DMS79 (cell line): Measurements from ENCODE around the gene HDAC4.

ENCODE experiments used
- DNase-seq: peaks from one replicate; lab custom pipeline; 2025; lab: John Stamatoyannopoulos, UW

Gene HDAC4

GRCh38 chr2:239166201-239166834, 234.5 kb downstream of the HDAC4 start:
- DNase-seq: no peak

DNA sequence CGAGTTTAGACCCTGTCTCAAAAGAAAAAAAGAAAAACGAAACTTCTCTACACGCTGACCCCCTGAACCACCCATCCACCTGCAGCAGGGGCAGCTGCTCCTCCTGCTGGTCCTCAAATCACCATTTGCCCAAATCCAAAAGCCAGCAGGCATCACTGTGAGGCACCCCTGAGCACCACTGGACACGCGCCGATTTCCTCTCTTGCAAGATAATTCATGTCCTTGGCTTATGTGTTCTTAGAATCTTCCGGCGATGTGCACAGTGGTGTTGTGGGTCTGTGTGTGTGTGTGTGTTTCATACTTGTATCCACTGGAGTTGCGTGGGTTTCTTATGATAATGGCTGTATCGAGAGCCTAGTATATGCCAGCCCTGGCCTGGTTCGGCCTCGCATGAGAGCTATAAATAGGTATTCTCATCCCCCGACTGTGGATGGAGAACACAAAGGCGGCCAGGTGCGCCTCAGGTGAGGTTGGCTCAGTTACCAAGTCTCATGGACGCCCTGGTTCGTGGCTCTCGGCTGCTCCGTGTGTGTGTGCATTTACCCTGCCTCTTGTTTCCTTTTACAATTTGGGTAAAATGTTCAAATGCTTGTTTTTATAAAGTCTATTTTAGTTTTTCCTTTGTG, 235.5 kb downstream of the HDAC4 start:
- DNase-seq: no peak

- DNase-seq: no peak
Measured at GRCh38 chr2:239164335-239164871, 236.4 kb downstream of the HDAC4 start.

- no peak for DNase-seq
Measured at GRCh38 chr2:239163688-239164334, 237.0 kb downstream of the HDAC4 start.

- no peak for DNase-seq
Measured at GRCh38 chr2:239162976-239163687, 237.7 kb downstream of the HDAC4 start.

DNA sequence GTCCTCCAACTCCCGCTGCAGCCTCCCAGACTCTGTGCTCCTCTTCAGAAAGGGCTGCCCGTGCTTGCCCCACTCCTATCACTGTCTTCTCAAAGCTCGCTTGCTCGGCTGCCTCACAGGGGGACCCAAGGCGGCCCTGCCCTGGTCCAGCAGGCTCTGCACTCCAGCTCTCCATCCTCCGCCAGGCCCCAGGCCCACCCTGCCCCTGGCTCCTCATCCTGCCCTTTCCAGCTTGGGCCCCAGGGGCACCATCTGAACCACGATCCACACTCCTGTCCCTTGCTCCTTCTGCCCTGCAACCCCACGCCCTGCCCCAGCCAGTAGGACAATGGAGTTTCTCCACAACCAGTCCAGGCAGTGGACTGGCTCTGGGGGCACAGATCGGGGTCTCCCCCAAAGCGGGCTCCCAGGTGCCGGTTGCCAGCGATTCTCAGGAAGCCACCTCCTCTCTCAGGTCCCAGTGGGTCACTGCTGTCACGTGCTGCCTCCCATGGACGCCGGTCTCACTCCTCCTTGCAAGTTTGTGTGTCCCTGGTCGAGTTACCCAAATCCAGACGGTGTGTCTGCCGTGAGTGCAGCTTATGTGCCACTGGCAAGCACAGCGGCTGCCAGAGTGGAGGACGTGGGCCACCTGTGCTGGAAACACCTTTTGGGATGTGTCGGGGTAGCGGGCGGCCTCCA, 238.5 kb downstream of the HDAC4 start:
- no peak for DNase-seq

DNA sequence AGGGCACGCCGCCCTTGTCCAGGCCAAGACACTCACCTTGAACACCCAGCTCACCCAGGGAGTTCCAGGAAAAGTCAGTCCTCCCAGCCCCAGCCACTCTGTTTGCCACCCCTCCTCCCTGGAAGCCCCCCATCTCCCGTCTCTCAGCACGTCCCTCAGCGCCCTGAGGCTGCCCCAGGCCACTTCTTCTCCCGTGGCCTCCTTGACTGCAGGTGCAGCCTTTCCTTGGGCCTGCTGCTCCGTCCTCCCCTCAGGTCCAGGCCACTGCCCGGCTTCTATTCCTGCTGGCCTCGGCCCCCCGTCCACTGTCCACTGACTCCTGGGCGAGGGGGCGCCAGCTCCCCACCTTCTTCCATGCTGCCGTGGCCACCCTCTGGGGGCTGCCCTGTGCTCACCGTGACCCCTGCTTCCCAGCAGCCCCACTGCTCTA, 239.1 kb downstream of the HDAC4 start:
- no peak for DNase-seq

GRCh38 chr2:239160226-239161143, 240.3 kb downstream of the HDAC4 start:
- DNase-seq: no peak

DNA sequence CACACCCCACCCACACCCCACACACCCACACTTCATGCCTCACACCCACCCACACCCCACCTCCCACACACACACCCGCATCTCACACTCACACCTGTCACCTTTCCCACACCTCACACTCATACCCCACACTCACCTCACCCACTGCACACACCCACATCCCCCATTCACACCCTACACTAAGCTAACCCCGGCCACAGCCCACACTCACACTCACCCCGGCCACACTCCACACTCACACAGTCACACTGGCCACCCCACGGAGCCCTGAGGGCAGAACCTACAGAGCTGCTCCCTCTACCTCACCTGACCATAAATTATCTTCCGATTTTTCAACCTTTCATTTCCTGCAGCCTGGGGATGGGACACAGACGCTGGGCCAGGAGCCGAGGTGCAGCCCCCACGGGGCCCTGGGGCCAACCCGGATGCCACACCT, 241.3 kb downstream of the HDAC4 start:
- no peak for DNase-seq

DNA sequence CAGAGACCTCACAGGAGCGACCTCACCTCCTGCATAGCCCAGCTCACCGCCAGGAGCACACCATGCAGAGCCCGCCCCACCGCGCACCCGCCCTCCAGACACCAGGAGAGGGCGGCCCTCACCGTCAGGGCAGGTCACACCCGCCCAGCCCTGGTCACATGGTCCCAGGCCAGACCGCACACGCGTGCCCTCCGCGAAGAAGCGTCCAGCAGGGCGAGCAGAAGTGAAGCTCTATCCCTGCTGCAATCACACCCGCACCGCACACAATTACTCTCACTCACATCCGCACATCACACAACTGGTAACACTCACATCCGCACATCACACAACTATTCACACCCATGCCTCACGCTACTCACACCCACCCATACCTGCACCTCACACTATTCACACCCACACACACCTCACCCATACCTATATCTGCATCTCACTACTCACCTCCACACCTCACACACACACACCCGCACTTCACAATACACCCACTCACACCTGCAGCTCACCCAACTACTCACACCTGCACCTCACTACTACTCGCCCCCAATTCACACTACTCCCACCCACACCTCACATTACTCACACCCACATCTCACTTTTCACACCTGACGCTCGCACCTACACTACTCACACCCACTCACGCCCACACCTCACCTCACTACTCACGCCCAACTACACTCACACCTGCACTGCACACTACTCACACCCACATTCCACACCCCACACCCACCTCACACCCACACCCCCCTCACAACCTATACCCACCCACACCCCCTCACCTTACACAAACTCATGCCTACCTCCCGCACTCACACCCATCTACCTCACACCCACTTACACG, 242.0 kb downstream of the HDAC4 start:
- DNase-seq: no peak

- no peak for DNase-seq
Measured at GRCh38 chr2:239157771-239158170, 243.0 kb downstream of the HDAC4 start.

GRCh38 chr2:239157269-239157668, 243.6 kb downstream of the HDAC4 start:
- DNase-seq: no peak

DNA sequence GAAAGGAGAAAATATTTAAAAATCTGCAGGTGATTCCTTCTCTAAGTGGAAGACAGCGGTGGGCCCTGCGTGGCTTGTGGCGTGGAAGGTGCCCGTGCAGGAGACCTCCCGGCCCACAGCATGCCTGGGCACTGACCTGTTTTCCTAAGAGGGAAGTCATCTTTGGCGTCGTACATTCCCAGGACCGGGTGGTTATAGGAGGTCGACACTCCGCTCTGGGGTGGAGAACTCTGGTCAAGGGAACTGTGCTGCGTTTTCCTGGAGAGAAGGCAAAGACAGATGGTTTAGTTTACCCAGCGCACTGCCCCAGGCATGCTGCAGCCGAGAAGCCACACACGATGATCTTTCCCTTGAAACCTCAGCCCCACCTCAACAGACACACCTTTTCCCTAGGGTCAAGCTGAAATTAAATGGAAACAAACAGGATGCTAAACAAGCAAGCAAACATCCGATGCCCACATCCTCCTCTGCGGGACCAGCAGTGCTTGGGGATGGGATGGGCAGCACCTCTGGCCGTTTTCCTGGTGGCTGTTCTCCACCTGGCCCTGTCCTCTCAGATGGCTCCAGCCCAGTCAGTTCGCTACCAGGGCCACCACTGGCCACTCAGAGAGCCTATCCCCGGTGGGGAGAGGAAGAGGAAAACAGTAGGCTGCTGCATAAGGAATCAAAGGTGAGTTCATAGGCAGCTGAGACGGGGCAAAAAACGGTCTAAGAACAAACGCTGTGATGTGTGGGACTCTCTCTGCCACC, 244.1 kb downstream of the HDAC4 start:
- DNase-seq: no peak

DNA sequence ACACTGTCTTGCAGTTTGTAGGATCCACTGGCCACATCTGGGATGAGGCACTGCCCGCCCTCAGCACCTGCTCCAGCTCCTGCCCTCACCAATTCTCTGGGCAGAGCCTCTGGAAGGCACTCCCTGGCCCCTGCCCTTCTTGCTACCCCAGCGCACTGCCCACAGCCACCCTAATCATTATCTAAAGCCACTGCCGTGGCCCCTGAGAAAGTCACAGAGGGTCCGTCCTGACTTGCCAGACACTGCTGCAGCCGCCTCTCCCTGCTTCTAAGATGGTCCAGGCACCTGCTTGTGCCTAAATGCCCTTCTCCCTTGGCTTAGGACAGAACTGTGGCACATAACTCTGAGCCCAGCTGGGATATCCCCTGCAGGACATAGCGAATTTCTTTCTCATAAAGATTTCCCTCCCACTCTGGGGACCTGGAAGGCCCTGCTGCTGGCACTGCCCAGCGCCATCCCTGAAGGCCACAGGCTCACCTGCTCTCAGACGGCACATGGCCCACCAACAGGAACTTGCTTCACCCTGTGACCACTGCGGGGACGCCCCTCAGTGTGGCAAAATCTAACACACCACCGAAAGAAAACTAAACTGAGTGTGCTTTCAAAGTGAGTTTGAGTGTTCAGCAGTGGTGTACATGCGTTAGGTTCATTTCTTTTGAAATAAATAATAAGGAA, 244.9 kb downstream of the HDAC4 start:
- no peak for DNase-seq

GRCh38 chr2:239154971-239155805, 245.6 kb downstream of the HDAC4 start:
- no peak for DNase-seq

- DNase-seq: no peak
Measured at GRCh38 chr2:239153806-239154591, 246.8 kb downstream of the HDAC4 start.

DNA sequence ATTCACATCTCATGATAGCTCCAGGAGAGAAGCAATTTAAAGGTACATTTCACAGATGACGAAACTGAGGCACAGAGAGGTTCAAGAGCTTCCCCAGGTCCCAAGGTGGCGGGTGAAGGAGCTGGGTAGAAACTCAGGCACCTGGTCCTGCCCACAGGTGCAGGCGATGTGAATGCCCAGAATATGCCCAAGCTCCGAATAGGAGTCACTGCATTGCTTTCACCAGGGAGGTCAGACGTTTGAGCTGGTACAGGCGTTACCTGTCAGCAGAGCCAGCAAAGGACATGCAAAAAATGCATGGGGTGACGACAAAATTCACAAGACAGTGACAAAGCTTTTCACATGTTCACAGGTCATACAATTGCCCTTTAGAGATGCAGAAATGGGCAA, 247.9 kb downstream of the HDAC4 start:
- DNase-seq: no peak
